Gastroesophageal sphincter (tissue), 4 donors: ENCODE data around the gene TTC23. TPM values are rescaled to one million over a fixed set of nuclear protein-coding genes. Genes with fewer than 3 reads are reported as not detected.
A peak's percentile ranks its signal among the peaks of the same experiment; 100 is the strongest.

Source experiments
- ATAC-seq: fragments of 150-250 bp; one replicate; pipeline ENCODE4 v1.9.1; 2016; ENCODE audit warnings: mild to moderate bottlenecking, moderate library complexity
- H3K27ac ChIP-seq, 4 donors: fragments of 200-600 bp; sonication (generic) in 3 of 4; 1 replicate in 3 of 4; 2 replicates in 1 of 4; pipeline ENCODE4 v1.5.1; 2016 to 2019
- H3K27me3 ChIP-seq: fragments of 200-600 bp; sonication (generic); one replicate; pipeline ENCODE4 v1.5.1; 2019
- H3K36me3 ChIP-seq, 2 donors: fragments of 200-600 bp; sonication (generic); one replicate each; pipeline ENCODE4 v1.5.1; 2019; ENCODE audit warnings: control low read depth in 1 of 2
- H3K4me1 ChIP-seq, 3 donors: fragments of 200-600 bp; sonication (generic); 1 replicate in 2 of 3; 2 replicates in 1 of 3; pipeline ENCODE4 v1.5.1; 2016 to 2019; ENCODE audit warnings: control low read depth in 2 of 3
- H3K4me3 ChIP-seq, 2 donors: fragments of 200-600 bp; sonication (generic); one replicate each; pipeline ENCODE4 v1.5.1; 2019; ENCODE audit warnings: mild to moderate bottlenecking in 1 of 2, moderate library complexity in 1 of 2
- H3K9me3 ChIP-seq, 3 donors: fragments of 200-600 bp; sonication (generic); one replicate each; pipeline ENCODE4 v1.5.1; 2017 to 2019; ENCODE audit warnings: control low read depth in 2 of 3
- EP300 ChIP-seq: sonication (generic); formaldehyde crosslinking; IDR thresholded peaks from one replicate; pipeline ENCODE4 v1.6.1; 2017; ENCODE audit warnings: antibody characterized with exemption, mild to moderate bottlenecking
- POLR2A ChIP-seq, 2 donors: fragments of 450-650 bp; IDR thresholded peaks; one replicate each; pipeline ENCODE4 v1.6.1; 2017; ENCODE audit warnings: antibody characterized with exemption in 2 of 2, mild to moderate bottlenecking in 2 of 2, moderate library complexity in 1 of 2
- POLR2AphosphoS5 ChIP-seq: sonication (generic); formaldehyde crosslinking; IDR thresholded peaks from one replicate; pipeline ENCODE4 v1.6.1; 2017; ENCODE audit warnings: antibody characterized with exemption
- WGBS, 2 donors: methylation state at CpG; one replicate each; pipeline ENCODE4 v1.1.5; 2018; ENCODE audit warnings: low coverage in 1 of 2; 5-methylcytosine and 5-hydroxymethylcytosine counted together
- total RNA-seq, 4 donors: library from RNA; depleted of rRNA; stranded (reverse); fragments of >200 nt; gene quantifications; one replicate each; pipeline ENCODE4 v1.1.0, GENCODE V29; 2016
- TF ChIP-seq, protein P1 (sequence below), 4 experiments: fragments of 200-600 bp in 2 of 4; fragments of 450-650 bp in 2 of 4; sonication (generic) in 1 of 4; IDR thresholded peaks; one replicate each; pipeline ENCODE4 v1.5.1; 2017 to 2019; ENCODE audit warnings: antibody characterized with exemption in 4 of 4, mild to moderate bottlenecking in 2 of 4, moderate library complexity in 2 of 4

TTC23 gene
- total RNA-seq, 4 donors from 2014 or later, result 13.7 to 33.3 (median 20.0) TPM

DNA sequence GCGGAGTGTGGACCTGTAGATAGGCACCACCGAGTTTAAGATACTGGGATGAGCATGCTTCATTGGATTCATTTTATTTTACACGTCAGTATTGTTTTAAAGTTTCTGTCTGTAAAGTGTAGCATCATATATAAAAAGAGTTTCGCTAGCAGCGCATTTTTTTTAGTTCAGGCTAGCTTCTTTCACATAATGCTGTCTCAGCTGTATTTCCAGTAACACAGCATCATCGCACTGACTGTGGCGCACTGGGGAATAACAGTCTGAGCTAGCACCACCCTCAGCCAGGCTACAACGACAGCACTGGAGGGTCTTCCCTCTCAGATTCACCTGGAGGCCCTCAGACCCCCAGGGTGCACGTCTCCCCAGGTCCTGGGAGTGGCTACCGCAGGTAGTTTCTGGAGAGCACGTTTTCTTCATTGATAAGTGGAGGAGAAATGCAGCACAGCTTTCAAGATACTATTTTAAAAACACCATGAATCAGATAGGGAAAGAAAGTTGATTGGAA is 115.0 kb downstream of the TTC23 start:
- no peaks in the 10 kb centered on the region for H3K27me3 ChIP-seq
- H3K4me1 ChIP-seq, result peaks cover 0 to 93% (median 3%) of the 10 kb centered on the region in 3 donors
- peaks cover 0 to 82% of the 10 kb centered on the region in 2 donors for H3K36me3 ChIP-seq
- H3K4me3 ChIP-seq, result no peak overlapping the region
- H3K9me3 ChIP-seq, result no peaks in the 10 kb centered on the region
- 64 to 76% methylated on average over 8 to 11 of the region's 11 CpGs for WGBS, 2 donors
- TF ChIP-seq EP300, result no peak
- TF ChIP-seq, protein P1, sequence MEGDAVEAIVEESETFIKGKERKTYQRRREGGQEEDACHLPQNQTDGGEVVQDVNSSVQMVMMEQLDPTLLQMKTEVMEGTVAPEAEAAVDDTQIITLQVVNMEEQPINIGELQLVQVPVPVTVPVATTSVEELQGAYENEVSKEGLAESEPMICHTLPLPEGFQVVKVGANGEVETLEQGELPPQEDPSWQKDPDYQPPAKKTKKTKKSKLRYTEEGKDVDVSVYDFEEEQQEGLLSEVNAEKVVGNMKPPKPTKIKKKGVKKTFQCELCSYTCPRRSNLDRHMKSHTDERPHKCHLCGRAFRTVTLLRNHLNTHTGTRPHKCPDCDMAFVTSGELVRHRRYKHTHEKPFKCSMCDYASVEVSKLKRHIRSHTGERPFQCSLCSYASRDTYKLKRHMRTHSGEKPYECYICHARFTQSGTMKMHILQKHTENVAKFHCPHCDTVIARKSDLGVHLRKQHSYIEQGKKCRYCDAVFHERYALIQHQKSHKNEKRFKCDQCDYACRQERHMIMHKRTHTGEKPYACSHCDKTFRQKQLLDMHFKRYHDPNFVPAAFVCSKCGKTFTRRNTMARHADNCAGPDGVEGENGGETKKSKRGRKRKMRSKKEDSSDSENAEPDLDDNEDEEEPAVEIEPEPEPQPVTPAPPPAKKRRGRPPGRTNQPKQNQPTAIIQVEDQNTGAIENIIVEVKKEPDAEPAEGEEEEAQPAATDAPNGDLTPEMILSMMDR (IDR thresholded peaks at IDR 0.05), result peak in 1 of 4 experiments; percentile 6
- no peak for ATAC-seq
- peak overlapping the region; percentile 61 to 98 (median 97) for H3K27ac ChIP-seq

DNA sequence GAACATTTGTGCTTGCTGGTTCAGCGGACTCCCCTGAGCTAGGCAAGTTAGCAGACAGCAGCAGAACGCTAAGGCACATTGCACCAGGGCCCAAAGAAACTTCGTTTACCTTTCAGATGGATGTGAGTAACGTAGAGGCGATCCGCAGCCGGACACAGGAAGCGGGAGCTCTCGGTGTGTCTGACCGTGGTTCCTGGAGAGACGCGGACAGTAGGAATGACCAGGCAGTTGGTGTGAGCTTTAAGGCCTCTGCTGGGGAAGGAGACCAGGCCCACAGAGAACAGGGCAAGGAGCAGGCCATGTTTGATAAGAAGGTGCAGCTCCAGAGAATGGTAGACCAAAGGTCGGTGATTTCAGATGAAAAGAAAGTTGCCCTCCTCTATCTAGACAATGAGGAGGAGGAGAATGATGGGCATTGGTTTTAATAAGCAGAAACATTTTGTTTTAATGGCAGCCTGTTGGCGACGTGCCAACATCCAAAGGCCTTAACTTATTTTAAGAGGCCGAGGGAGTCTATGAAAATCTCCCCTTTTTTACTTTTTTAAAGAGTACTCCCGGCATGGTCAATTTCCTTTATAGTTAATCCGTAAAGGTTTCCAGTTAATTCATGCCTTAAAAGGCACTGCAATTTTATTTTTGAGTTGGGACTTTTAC is 116.6 kb downstream of the TTC23 start:
- peak overlapping the region; percentile 61 to 98 (median 97) for H3K27ac ChIP-seq
- peak overlapping the region in 1 of 2 donors; percentile 15 for H3K4me3 ChIP-seq
- H3K9me3 ChIP-seq, result no peaks in the 10 kb centered on the region
- no peaks in the 10 kb centered on the region for H3K27me3 ChIP-seq
- no peak for TF ChIP-seq EP300
- no peak for TF ChIP-seq POLR2A (IDR thresholded peaks at IDR 0.05)
- TF ChIP-seq, protein P1 (IDR thresholded peaks at IDR 0.05), result no peak
- TF ChIP-seq POLR2AphosphoS5, result peak; percentile 29
- no peak for ATAC-seq
- WGBS, 2 donors, result 23 to 42% methylated on average over 6 to 15 of the region's 18 CpGs
- peaks cover 0 to 83% of the 10 kb centered on the region in 2 donors for H3K36me3 ChIP-seq
- peaks cover 3 to 96% (median 4%) of the 10 kb centered on the region in 3 donors for H3K4me1 ChIP-seq

DNA sequence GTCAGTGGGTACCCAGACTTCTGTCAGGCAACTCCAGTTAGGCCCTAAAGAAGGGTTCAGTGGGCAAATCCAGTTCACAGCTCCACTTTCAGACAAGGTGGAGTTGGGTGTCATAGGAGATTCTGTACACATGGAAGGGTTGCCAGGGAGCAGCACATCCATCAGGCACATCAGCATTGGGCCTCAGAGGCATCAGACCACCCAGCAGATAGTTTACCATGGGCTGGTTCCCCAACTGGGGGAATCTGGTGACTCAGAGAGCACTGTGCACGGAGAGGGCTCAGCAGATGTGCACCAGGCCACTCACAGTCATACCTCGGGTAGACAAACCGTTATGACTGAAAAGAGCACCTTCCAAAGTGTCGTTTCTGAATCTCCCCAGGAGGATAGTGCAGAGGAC is 117.3 kb downstream of the TTC23 start:
- Histone ChIP-seq H3K4me3 (peak overlapping the region in 1 of 2 donors; percentile 15), H3K4me1 (peaks cover 3 to 99% (median 7%) of the 10 kb centered on the region in 3 donors), H3K36me3 (peaks cover 0 to 80% of the 10 kb centered on the region in 2 donors), H3K9me3 (no peaks in the 10 kb centered on the region), H3K27me3 (no peaks in the 10 kb centered on the region), H3K27ac (peak overlapping the region; percentile 61 to 98 (median 97))
- TF ChIP-seq POLR2A (IDR thresholded peaks at IDR 0.05), result no peak
- TF ChIP-seq POLR2AphosphoS5, result no peak
- TF ChIP-seq EP300, result no peak
- ATAC-seq, result no peak
- 66% methylated on average over 4 of the region's 4 CpGs; no CpG with 5 or more reads in 1 of the 2 donors for WGBS, 2 donors

DNA sequence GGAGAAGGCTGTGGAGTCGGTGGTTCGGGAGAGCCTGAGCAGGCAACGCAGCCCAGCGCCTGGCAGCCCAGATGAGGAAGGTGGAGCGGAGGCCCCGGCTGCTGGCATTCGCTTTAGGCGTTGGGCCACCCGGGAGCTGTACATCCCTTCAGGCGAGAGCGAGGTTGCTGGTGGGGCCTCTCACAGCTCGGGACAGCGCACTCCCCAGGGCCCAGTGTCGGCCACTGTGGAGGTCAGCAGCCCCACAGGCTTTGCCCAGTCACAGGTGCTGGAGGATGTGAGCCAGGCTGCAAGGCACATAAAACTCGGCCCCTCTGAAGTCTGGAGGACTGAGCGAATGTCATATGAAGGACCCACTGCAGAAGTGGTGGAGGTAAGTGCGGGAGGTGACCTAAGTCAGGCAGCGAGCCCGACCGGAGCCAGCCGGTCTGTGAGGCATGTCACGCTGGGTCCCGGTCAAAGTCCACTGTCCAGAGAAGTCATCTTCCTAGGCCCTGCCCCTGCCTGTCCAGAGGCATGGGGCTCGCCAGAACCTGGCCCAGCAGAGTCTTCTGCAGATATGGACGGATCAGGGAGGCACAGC is 117.8 kb downstream of the TTC23 start:
- Histone ChIP-seq H3K36me3 (peaks cover 0 to 80% of the 10 kb centered on the region in 2 donors), H3K27me3 (no peaks in the 10 kb centered on the region), H3K27ac (peak overlapping the region; percentile 61 to 98 (median 97)), H3K4me3 (peak overlapping the region in 1 of 2 donors; percentile 12), H3K9me3 (no peaks in the 10 kb centered on the region), H3K4me1 (peaks cover 3 to 99% (median 7%) of the 10 kb centered on the region in 3 donors)
- ATAC-seq, result no peak
- WGBS, 2 donors, result 80 to 90% methylated on average over 1 to 2 of the region's 25 CpGs
- no peak for TF ChIP-seq EP300
- TF ChIP-seq, protein P1 (IDR thresholded peaks at IDR 0.05), result no peak
- no peak for TF ChIP-seq POLR2AphosphoS5

DNA sequence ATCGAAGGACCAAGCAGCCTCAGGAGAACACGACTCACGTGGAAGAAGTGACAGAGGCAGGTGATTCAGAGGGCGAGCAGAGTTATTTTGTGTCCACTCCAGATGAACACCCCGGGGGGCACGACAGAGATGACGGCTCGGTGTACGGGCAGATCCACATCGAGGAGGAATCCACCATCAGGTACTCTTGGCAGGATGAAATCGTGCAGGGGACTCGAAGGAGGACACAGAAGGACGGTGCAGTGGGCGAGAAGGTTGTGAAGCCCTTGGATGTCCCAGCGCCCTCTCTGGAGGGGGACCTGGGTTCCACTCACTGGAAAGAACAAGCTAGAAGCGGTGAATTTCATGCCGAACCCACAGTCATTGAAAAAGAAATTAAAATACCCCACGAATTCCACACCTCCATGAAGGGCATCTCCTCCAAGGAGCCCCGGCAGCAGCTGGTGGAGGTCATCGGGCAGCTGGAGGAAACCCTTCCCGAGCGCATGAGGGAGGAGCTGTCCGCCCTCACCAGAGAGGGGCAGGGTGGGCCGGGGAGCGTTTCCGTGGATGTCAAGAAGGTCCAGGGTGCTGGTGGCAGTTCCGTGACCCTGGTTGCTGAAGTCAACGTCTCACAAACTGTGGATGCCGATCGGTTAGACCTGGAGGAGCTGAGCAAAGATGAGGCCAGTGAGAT is 118.5 kb downstream of the TTC23 start:
- ATAC-seq, result no peak
- TF ChIP-seq POLR2A (IDR thresholded peaks at IDR 0.05) (no peak), POLR2AphosphoS5 (peak; percentile 4)
- TF ChIP-seq, protein P1 (IDR thresholded peaks at IDR 0.05), result no peak
- Histone ChIP-seq H3K27ac (peak overlapping the region; percentile 61 to 98 (median 97)), H3K4me1 (peaks cover 3 to 99% (median 7%) of the 10 kb centered on the region in 3 donors), H3K27me3 (no peaks in the 10 kb centered on the region), H3K4me3 (peak overlapping the region in 1 of 2 donors; percentile 12), H3K36me3 (peaks cover 0 to 80% of the 10 kb centered on the region in 2 donors), H3K9me3 (no peaks in the 10 kb centered on the region)
- whole genome bisulfite sequencing, 2 donors, result 70 to 100% methylated on average over 6 to 26 of the region's 30 CpGs
